Activated T-helper 9 cell treated with anti-CD3 and anti-CD28 coated beads, Interleukin-2, amount 50 U/mL, for 16 hours (primary cell): Measurements from ENCODE around the gene TMEM151A.
"Not testable (repeated sequence)": the region's sequence is repeated elsewhere in the genome, so short reads cannot be mapped to it uniquely, and the experiment has no call there.

Experiments
- DNase-seq: peaks from one replicate; pipeline ENCODE4 v3.0.0-alpha.2; 2020; ENCODE audit warnings: low read depth

The TMEM151A gene

GRCh38 chr11:66291706-66292542, at the start of gene TMEM151A:
TMEM151A (plus strand) TSS chr11:66291894; CDS start chr11:66292014, 120 bp downstream.
- no peak for DNase-seq

DNA sequence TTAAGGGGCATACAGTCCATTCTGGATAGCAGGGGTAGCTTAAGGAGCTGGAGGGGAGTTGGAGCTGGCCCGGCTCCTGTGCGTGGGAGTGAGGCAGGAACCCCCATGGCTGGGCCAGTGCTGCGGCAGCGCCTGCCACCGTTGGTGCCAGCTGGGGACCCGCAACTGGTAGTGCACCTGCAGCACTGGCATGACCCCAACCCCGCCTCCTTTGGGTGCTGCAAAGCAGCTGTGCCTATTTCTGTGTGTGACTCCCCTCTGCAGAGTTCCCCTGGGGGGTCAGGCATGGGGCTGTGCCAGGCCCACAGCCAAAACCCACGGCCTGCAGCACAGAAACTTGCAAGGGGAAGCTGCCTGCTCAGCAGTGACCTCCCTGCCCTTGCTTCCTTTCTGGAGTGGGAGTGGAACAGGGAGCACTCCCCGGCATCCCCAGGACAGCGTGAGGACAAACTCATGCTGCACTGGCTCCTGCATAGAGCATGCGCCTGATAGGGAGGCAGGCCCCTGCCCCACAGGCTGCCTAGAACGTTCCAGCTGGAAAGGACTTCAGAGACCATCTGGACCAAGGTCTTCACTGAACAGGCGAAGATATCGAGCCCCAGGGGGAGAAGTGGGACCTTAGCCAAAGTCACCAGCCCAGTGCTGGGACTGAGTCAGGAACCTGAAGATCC, 49.5 kb upstream of the TMEM151A start:
- DNase-seq, result no peak

DNA sequence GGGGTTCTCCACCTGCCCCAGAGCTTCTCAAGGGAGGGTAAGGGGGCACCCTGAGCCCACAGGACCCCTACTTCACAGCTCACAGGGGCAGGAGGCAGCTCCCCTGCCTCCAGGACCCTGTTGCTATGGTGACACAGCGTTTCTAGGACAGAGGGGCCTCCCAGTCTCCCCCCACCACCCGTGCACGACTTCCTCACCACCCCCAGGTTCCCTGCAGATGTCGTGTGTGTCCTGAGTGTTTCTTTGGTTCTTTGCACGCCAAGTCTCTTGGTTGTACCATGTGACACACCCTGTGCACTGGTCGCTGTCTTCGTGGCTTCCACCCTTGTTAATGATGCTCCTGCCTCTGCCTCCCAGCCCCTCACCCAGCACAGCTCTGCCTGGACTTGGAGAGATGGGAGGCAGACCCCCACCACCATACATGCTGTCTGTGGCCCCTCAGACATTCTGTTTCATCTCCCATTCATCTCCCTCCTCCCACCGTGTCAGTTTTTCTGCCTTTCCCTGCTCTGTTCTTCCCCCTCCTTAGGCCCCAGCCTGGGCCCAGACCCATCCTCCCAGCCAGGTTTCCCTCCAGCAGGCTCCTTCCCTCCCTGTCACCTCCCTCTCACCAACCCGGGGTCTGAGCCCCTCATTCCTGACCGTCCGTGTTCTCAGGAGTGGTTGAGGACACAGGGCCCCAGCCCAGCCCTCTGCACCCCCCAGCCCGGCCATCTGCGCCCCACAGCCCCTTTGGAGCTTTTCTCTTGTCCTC, 47.7 kb upstream of the TMEM151A start:
- no peak for DNase-seq

DNA sequence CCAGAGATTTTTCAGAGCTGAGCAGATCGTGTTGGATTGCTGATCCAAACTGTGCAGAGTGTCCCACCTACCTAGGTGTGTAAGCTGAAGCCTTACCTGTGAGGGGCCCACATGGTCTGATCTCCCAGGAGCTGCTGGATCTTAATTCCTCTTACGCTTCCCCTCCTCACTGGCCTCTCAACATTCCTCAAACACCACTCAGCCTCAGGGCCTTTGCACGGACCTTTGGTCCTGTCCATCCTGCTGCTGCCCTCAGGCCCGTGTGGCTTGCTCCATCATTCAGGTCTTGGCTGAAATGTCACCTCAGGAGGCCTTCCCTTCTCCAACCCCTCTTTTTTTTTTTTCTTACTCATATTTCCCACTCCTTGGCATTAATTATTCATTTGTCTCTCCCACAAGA, 44.4 kb upstream of the TMEM151A start:
- DNase-seq, result no peak

DNA sequence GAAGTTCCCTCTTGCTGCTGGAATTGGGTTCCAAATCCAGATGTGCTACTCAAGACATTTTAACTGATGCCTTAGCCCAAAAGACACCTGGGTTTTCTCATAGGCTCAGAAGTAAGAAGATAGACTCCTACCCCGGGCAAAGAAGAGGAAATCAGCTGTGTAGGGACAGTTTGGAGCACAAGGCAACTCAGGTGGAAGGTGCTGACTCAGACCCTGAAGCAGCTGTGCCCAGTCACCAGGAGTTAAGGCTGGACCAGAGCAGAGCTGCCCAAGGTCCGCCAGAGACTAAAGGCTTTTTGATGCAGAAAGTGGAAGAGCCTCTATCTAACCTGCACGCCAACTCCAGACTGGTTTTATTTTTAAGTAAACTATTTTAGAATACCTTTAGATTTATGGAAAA, 43.9 kb upstream of the TMEM151A start:
- DNase-seq, result no peak

DNA sequence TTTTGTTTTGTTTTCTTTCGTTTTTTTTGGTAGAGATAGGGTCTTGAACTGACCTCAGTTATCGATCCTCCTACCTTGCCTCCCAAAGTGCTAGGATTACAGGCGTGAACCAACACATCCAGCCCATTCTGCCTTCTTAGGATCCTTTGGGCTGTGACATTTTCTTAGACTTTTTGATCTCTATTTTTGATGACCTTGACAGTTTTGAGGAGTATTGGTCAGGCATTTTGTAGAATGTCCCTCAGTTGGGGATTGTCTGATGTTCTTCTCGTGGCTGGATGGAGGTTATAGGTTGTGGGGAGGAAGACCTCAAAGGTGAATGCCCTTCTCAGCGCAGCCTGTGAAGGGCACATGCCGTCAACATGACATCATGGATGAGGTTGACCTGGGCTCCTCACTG, 42.8 kb upstream of the TMEM151A start:
- no peak for DNase-seq

DNA sequence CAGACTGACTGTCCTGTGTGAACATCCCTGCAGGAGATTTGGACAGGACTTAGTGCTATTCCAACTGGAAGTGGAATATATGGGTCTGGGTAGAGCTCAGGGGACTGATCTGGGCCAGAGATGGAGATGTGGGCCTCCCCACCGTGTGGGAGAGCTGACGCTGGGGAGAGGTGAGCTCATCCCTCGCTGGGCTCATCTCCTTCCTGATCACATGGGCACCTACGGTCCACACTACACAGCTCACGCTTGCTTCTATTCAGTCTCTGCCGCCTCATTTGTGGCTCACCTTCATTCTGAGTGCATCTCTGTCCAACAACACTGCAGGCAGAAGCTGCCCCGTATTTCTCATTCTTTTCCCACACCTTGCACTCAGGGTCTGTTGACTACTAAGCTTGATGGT, 39.9 kb upstream of the TMEM151A start:
- DNase-seq, result no peak

DNA sequence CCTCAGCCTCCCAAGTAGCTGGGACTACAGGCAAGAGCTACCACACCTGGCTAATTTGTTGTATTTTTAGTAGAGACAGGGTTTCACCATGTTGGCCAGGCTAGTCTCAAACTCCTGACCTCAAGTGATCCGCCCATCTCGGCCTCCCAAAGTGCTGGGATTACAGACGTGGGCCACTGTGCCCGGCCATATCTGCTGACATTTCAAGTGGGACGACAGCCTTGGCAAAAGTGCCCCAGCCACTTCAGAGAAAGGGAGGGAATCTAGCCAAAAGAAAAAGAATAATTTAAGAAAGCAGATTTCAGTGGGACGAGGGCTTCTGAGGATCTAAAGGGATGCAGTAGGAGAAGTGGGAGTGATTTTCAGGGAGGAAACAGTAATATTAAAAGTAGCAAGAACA, 38.6 kb upstream of the TMEM151A start:
- not testable (repeated sequence) for DNase-seq

GRCh38 chr11:66258473-66258893, 33.2 kb upstream of the TMEM151A start:
- DNase-seq, result no peak

DNA sequence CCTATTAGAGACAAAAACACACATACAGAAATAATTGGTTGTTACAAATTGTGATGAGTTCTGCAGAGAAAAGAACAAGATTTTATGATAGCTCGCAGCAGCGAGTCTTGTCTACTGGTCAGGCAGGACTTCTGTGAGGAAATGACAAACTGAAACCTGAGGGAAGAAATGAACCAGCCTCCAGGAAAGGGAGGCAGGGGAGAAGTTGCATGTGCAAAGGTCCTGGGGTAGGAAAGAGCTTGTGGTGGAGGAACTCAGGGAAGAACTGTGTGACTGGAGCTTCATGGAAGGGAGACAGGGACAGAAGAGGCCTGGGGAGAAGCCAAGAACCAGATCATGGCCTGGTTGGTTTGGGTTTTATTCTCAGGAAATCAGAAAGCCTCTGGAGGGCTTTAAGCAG, 32.5 kb upstream of the TMEM151A start:
- DNase-seq, result no peak

- DNase-seq, result no peak
These were observed 31.7 kb upstream of the TMEM151A start for GRCh38 chr11:66259956-66260355.

DNA sequence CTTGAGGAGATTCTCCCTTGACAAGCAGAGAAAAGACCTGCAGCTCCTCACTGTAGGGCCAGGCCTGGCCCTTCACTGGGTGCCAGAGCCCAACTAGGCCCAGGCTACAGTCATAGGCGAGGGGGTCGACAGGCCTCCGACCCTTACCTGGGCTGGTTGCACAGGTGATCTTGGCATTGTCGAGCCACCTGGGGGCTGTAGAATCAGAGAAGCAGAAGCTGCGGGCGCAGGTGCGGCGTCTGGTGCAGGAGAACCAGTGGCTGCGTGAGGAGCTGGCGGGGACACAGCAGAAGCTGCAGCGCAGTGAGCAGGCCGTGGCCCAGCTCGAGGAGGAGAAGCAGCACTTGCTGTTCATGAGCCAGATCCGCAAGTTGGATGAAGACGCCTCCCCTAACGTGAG, 30.1 kb upstream of the TMEM151A start:
- DNase-seq, result no peak

DNA sequence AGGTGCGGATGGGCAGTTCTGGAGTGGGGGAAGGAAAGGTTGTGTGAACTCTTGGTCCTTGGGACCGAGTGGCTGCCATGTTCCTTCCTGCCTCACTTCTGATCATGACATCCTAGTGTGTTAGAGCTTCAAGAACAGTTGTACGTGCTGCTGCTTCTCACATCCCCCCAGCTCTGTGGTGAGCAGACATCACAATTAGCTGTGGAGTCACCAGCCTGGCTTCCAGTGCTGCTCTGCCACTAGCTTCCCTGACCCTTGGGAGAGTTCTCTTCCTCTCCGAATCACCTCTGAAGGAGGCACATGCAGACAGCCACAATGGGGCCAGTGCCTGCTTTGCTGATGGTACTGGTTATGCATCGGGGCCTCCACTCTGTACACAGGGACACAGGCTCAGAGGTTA, 29.5 kb upstream of the TMEM151A start:
- no peak for DNase-seq

DNA sequence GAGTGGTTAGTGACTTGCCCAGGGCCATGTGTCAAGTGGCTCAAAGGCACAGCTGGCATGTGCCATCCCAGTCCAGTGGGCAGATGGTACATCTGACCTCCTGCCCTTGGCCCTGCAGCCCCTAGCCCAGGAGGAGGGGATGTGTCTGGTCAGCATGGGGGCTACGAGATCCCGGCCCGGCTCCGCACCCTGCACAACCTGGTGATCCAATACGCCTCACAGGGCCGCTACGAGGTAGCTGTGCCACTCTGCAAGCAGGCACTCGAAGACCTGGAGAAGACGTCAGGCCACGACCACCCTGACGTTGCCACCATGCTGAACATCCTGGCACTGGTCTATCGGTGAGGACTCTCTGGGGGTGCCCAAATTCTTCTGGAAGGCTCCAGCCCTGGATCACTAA, 29.0 kb upstream of the TMEM151A start:
- DNase-seq, result no peak

DNA sequence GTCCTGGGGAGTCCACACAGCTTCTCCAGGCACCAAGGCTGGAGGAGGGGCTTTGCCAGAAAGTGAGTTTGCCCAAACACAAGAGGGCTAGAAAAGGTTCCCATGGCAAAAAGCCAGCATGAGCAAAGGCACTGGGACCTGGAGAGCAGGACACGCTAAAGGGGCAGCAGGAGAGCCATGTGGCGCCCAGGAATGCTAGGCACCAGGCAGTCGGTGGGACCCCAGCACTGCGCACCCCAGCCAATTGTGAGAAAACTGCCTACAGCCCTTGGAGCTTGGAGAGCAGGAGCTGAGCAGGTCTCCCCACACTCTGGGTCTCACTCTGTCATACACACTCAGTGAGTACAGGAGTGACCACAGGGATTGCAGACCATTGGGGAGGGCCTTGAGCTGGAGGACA, 28.5 kb upstream of the TMEM151A start:
- no peak for DNase-seq

DNA sequence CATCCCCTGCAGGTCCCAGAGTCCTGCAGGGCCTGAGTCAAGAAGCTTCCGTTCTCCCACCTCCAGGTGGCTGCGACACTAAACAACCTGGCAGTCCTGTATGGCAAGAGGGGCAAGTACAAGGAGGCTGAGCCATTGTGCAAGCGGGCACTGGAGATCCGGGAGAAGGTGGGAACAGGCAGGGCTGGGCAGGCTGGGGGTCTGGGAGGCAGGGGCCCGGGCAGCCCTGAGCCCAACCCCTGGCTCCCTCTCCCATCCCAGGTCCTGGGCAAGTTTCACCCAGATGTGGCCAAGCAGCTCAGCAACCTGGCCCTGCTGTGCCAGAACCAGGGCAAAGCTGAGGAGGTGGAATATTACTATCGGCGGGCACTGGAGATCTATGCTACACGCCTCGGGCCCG, 27.9 kb upstream of the TMEM151A start:
- no peak for DNase-seq

DNA sequence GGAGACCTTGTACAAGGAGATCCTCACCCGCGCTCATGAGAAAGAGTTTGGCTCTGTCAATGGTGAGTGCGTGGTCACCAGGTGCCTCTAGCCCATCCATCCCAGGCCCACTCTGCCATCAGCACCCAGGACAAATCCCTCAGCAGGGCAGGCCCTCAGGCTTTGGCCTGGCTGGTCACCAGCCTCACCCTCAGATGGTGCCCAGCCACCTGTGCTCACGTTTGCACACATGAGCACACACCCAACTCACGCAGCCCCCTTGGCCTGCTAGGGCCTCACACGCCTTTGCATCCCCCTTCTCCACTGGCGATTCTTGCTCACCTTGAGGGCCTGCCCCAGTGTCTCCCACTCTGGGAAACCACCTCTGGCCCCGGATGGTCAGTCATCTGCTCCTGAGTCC, 27.3 kb upstream of the TMEM151A start:
- no peak for DNase-seq

- no peak for DNase-seq
These were observed 26.8 kb upstream of the TMEM151A start for GRCh38 chr11:66264914-66265313.

- no peak for DNase-seq
These were observed 25.9 kb upstream of the TMEM151A start for GRCh38 chr11:66265531-66266377.

GRCh38 chr11:66266378-66267038, 25.2 kb upstream of the TMEM151A start:
- DNase-seq, result no peak

GRCh38 chr11:66267039-66267378, 24.7 kb upstream of the TMEM151A start:
- DNase-seq, result no peak
